Activated CD4-positive, alpha-beta T cell treated with anti-CD3 and anti-CD28 coated beads, Interleukin-2, amount 50 U/mL, for 4 hours (primary cell): ENCODE measurements around the gene RAB3B.
"Not testable (repeated sequence)": the region's sequence is repeated elsewhere in the genome, so short reads cannot be mapped to it uniquely, and the experiment has no call there.

Experiments
- DNase-seq, 2 experiments: peaks; one replicate each; pipeline ENCODE4 v3.0.0-alpha.2; 2020

The RAB3B gene

DNA sequence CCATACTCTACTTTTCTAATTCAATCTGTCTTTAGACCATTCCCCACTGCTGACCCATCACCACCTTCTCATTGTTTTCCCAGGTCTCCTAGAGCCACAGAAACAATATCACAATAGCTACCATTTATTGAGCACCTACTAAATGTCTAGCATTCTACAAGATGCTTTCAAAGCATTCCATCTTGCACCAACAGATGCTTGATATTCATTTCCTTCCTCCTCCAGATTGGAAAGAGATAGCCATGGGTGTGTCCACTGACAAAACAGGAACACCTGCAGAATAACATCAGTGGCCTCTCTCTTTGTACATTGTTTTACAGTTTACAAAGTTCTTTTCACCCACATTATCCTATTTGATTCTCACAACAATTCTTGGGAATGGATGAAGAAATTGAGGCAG is 2.2 kb downstream of the RAB3B start:
- DNase-seq = no peak

DNA sequence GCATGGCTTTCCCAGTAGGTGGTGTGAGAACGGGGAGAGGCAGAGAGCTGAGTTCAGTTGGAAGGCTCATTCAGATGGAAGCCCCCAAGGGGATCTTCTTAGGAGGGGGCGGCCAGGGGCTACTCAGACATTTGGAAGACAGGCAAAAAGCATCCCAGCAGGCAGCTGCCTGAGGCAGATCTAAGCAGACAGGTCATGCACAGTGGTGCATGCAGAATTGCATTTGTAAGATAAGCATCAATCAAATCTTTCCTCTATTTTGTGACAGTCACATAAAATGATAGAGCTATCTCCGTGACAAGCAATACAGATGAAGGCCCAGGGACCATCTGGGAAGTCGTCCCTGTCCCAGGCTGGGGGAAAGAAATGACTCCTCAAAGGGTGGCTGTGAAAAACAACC is 3.8 kb downstream of the RAB3B start:
- DNase-seq = no peak

GRCh38 chr1:51982161-51982560 is 8.3 kb downstream of the RAB3B start:
- DNase-seq = no peak

GRCh38 chr1:51981555-51981954 is 8.9 kb downstream of the RAB3B start:
- DNase-seq = no peak

- DNase-seq = no peak
Measured at GRCh38 chr1:51978099-51978498, 12.4 kb downstream of the RAB3B start.

DNA sequence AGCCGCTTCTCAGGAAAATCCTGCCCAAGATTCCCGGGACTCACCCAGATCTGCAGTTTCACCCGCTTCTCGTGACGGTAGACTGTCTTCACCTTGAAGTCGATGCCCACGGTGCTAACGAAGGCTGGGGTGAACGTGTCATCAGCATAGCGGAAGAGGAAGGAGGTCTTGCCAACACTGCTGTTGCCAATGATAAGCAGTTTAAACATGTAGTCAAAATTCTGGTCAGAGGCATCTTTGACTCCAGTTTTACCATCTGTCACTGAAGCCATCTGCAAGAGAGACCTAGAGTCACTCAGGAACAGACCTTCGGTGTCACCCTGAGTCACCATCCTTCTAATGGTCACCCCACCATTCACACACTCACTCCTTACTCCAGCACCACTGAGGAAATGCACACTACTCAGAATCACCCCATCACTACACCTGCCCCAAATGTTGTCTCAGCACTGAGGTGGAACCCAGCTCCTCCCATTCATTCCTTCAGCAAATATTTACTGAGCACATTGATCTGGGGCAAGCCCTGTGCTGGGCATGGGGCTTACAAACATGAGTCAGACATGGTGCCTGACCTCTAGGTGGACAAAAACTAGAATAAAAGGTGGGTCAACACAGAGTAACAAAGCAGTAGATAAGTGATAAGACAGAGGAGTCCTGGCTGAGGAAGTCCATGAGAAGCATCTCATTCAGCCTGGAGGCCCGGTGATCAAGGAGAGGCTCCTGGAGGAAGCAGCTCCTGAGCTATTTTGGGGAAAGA is 13.5 kb downstream of the RAB3B start:
- DNase-seq = no peak

- DNase-seq = no peak
Measured at GRCh38 chr1:51973587-51974474, 16.7 kb downstream of the RAB3B start.

DNA sequence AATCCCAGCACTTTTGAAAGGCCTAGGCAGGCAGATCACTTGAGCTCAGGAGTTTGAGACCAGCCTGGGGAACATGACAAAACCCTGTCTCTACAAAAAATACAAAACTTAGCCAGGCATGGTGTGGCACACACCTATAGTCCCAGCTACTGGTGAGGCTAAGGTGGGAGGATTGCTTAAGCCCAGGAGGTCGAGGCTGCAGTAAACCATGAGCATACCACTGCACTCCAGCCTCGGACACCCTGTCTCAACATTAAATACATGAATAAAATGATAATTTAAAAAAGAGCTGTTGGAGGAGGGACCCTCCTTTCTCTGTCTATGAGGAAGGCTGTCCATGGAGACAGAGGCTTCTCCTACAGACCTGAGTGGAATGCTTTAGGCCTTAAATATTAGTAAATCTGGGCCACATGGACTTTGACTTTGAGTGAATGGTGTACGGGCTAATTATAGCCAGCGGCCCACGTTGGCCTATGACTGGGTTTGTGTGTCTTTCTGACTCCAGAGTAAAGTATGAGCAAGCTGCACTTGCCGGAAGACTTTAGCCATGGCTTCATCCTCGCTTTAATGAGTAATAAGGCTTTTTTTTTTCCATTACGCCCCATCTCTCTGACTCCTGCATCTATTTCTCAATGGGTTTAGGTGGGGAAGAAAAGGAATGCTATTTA is 21.3 kb downstream of the RAB3B start:
- DNase-seq = no peak

- no peak for DNase-seq
Measured at GRCh38 chr1:51968632-51969031, 21.9 kb downstream of the RAB3B start.

GRCh38 chr1:51967213-51967791 is 23.2 kb downstream of the RAB3B start:
- DNase-seq = not testable (repeated sequence)

- DNase-seq = no peak
Measured at GRCh38 chr1:51966559-51966958, 23.9 kb downstream of the RAB3B start.

- DNase-seq = no peak
Measured at GRCh38 chr1:51964309-51964696, 26.2 kb downstream of the RAB3B start.

- DNase-seq = no peak
Measured at GRCh38 chr1:51963592-51964308, 26.8 kb downstream of the RAB3B start.

GRCh38 chr1:51962486-51963356 is 27.8 kb downstream of the RAB3B start:
- DNase-seq = no peak

- DNase-seq = no peak
Measured at GRCh38 chr1:51961954-51962353, 28.5 kb downstream of the RAB3B start.

- no peak for DNase-seq
Measured at GRCh38 chr1:51961231-51961630, 29.3 kb downstream of the RAB3B start.

GRCh38 chr1:51960262-51960661 is 30.2 kb downstream of the RAB3B start:
- no peak for DNase-seq

DNA sequence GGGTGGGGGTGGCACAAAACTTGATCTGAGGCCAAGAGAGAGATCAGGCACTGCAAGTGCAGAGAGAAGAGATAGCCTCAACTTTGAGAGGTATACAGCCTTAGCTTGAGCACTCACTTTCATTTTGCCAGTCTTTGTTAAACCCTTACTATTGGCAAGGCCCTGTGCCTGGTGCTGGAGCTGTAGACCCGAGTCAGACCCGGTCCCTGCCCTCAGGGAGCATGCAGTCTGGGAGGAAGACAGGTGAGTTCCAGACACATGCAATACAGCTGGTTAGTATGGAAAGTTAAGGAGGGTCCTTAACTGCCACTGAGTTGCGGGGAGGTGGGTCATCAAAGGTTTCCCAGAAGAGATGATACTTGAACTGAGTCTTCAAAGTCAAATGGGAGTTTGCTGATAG is 31.7 kb downstream of the RAB3B start:
- no peak for DNase-seq

DNA sequence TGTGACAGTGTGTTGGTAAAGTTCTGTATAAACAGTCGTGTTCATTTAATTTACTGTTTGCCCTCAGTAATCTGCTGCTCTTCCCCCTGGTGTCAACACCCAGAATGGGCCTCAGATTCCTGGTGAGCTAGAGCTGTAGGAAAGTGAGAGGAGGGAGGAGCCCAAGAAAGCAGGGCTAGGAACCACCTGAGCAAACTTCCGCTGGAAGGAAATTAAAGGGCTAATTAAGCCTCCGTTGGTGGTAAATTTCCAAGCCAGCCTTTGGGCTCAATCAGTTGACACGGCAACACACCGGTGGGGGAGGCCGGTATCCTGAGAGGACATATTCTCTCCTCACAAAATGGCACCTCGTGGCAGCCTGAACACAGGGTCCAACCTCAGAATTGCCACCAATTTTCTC is 32.9 kb downstream of the RAB3B start:
- no peak for DNase-seq

DNA sequence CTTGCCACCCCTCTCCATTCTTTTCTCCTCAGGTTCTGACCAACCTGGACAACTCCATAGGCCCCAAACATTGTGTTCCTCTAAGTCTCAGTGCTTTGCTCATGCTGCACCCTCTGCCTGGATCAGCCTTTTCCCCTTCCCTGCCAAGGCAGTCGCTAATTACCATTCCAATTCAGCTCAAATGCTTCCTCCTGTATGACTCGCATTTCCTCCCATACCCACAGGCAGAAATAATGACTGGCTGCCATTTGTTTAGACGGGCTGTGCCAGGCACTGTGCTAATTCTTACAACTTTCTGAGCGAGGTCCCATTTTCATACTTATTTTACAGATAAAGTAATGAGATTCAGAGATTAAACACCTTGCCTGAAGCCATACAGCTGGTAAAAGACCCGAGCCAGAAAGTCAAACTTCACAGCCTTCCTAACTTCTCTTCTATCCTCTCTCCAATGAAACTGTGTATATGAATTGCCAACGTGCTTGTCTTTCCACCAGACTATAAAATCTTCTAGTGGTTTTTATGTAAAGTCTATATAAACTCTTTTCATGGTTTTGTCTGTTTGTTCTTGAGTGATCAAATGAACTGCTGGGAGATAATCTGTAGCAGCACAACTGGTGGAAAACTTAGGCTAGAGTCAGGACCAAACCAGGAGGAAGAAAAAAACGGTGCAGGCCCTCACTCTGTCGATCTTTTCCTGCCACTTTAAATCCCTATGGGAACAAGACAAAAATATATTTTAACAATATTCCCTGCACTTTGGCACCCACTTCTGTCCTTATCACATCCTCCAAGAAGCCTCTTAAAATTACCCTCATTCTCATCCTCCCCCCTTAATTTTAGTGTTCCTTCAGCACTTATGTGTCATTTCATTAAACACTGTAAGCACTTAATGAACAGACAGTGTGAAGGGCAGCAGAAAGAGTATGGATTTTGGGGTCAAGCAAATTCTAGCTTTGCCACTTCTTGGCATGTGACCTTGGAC is 33.7 kb downstream of the RAB3B start:
- DNase-seq = no peak
